Suppressor macrophage (primary cell): ENCODE measurements around the gene FAM161A.

Experiments used
- DNase-seq, 4 experiments: peaks; one replicate each; pipeline ENCODE4 v3.0.0-alpha.2; 2020 to 2022

The FAM161A gene

DNA sequence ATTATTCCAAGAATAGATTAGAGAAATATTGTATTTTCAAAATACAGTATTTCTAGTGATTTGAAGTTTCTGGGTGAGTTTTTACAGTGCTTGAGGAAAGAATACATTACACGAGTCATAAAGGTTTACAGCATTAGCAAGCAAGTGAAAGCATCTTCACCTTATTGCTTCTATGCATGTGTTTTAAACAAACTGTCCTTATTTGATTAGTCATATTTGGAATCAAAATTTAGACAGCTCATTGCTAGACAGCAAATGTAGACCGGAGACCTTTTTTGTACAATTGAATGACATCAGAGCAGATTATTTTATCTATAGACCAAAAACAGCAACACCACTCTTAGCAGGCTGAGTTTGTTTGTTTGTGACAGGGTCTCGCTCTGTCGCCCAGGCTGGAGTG, 69.2 kb downstream of the FAM161A start:
- DNase-seq: no peak

DNA sequence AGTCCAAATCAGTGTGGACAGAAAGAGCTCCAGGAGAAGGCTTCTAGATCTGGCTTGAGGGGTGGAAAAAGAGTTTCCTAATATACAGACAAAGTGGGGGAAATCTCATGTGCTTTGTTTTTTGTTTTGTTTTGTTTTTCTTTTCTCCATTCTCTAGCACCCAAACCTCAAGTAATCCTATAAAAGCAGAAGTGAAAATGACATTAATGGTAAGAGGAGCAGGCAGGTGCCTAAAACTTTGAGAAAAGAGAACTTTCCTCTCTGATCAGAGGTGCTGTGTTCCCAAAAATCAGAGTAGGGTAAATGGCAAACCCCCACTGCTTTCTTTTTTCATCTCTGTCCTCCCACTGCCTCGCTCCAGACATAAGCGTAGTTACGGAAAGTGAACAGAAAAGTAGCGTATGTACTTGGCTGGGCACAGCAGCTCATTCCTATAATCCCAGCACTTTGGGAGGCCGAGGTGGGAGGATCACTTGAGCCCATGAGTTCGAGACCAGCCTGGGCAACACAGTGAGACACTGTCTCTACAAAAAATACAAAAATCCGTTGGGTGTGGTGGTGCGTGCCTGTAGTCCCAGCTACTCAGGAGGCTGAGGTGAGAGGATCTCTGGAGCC, 77.8 kb downstream of the FAM161A start:
- peak in 1 of 4 experiments; percentile 26 for DNase-seq
